HCT116 (cell line): ENCODE results near the gene TDRD15. TPM values are rescaled to one million over a fixed set of nuclear protein-coding genes. Genes with fewer than 3 reads are reported as not detected.

Experiments
- ATAC-seq: fragments of 200-7000 bp; cut with Tn5 transposase; 2 replicates; pipeline ENCODE4 v1.9.1; 2020; ENCODE audit warnings: mild to moderate bottlenecking, moderate library complexity
- BruUV-seq: library from RNA; stranded (reverse); fragments of 400-500 nt; replicated peaks from 2 replicates; lab custom pipeline; 2021; lab: Mats Ljungman, UMichigan
- CTCF ChIA-PET: fragments of 300-600 bp; sonication (Branson Sonifier 250); formaldehyde crosslinking; loops from one replicate; lab custom pipeline; 2021; ENCODE audit warnings: antibody characterized with exemption; lab: Charles Lee
- POLR2A ChIA-PET: fragments of 300-600, 350-600 bp; sonication (Branson Sonifier 250); formaldehyde crosslinking; loops from one replicate; lab custom pipeline; 2021; ENCODE audit warnings: antibody characterized with exemption; lab: Charles Lee
- RAD21 ChIA-PET, 2 experiments: fragments of 300-600 bp; sonication (Branson Sonifier 250); formaldehyde crosslinking; loops; one replicate each; lab custom pipeline; 2023; ENCODE audit warnings: low total read pairs in 2 of 2; ENCODE audit not compliant: uncharacterized antibody in 2 of 2, unreplicated experiment in 2 of 2, low non-redundant PET in 1 of 2; lab: Charles Lee
- DNase-seq: peaks from one replicate; pipeline ENCODE4 v3.0.0-alpha.2; 2010; ENCODE audit warnings: low read depth, low spot score
- H2AFZ ChIP-seq: fragments of 200-600 bp; shearing (Covaris generic), sonication (generic); 2 replicates; pipeline ENCODE4 v1.6.1; 2017; ENCODE audit warnings: low read depth, mixed run types, mixed read lengths, antibody characterized with exemption, low read length; ENCODE audit not compliant: poor library complexity, severe bottlenecking
- H3K27ac ChIP-seq: 2 replicates; pipeline ENCODE4 v1.5.1; 2012; ENCODE audit warnings: low read depth, low read length
- H3K27me3 ChIP-seq: fragments of 200-600 bp; sonication (generic); 2 replicates; pipeline ENCODE4 v1.6.1; 2016; ENCODE audit warnings: mixed run types, low read length, mixed read lengths; ENCODE audit not compliant: insufficient read depth
- H3K36me3 ChIP-seq, 2 experiments: fragments of 200-500 bp in 1 of 2; fragments of 200-600 bp in 1 of 2; sonication (Bioruptor generic) in 1 of 2; sonication (generic) in 1 of 2; 2 replicates each; pipeline versions ENCODE4 v1.5.1 to v1.6.1; 2014 to 2016; ENCODE audit warnings: low read length in 2 of 2, inconsistent platforms in 1 of 2, mixed read lengths in 1 of 2, mixed run types in 1 of 2; ENCODE audit not compliant: insufficient read depth in 2 of 2, control insufficient read depth in 1 of 2
- H3K4me1 ChIP-seq, 2 experiments: fragments of 200-600 bp in 1 of 2; sonication (generic) in 1 of 2; 2 replicates each; pipeline versions ENCODE4 v1.5.1 to v1.6.1; 2012 to 2017; ENCODE audit warnings: low read length in 2 of 2, inconsistent platforms in 1 of 2, mild to moderate bottlenecking in 1 of 2, mixed read lengths in 1 of 2, mixed run types in 1 of 2, moderate library complexity in 1 of 2; ENCODE audit not compliant: insufficient read depth in 2 of 2, control insufficient read depth in 1 of 2
- H3K4me2 ChIP-seq: fragments of 200-600 bp; sonication (generic); 2 replicates; pipeline ENCODE4 v1.6.1; 2017; ENCODE audit warnings: mixed run types, low read length, mixed read lengths
- H3K4me3 ChIP-seq, 2 experiments: fragments of 200-600 bp in 1 of 2; sonication (generic) in 1 of 2; replicated peaks in 1 of 2; 2 replicates each; pipeline ENCODE4 v1.5.1; 2011 to 2016; ENCODE audit warnings: low read length in 2 of 2, control low read depth in 1 of 2, low read depth in 1 of 2, mild to moderate bottlenecking in 1 of 2, mixed read lengths in 1 of 2, mixed run types in 1 of 2
- H3K79me2 ChIP-seq: fragments of 200-600 bp; sonication (generic); 2 replicates; pipeline ENCODE4 v1.6.1; 2017; ENCODE audit warnings: mild to moderate bottlenecking, mixed run types, low read length, moderate library complexity, mixed read lengths; ENCODE audit not compliant: insufficient read depth
- H3K9ac ChIP-seq: fragments of 200-600 bp; sonication (generic); 2 replicates; pipeline ENCODE4 v1.6.1; 2016; ENCODE audit warnings: low read length, mixed read lengths
- H3K9me2 ChIP-seq: fragments of 200-600 bp; sonication (generic), shearing (Covaris generic); 2 replicates; pipeline ENCODE4 v1.6.1; 2017; ENCODE audit warnings: mixed run types, mild to moderate bottlenecking, moderate library complexity; ENCODE audit not compliant: insufficient read depth
- H3K9me3 ChIP-seq, 2 experiments: fragments of 200-500 bp in 1 of 2; fragments of 200-600 bp in 1 of 2; sonication (Bioruptor generic) in 1 of 2; sonication (generic) in 1 of 2; 2 replicates each; pipeline ENCODE4 v1.6.1; 2014 to 2017; ENCODE audit warnings: low read length in 2 of 2, mixed read lengths in 2 of 2, inconsistent platforms in 1 of 2, low read depth in 1 of 2, mild to moderate bottlenecking in 1 of 2, mixed run types in 1 of 2, moderate library complexity in 1 of 2; ENCODE audit not compliant: control insufficient read depth in 1 of 2, insufficient read depth in 1 of 2
- H4K20me1 ChIP-seq: fragments of 200-600 bp; sonication (generic), shearing (Covaris generic); 2 replicates; pipeline ENCODE4 v1.6.1; 2017; ENCODE audit warnings: mixed run types, mild to moderate bottlenecking, moderate library complexity; ENCODE audit not compliant: insufficient read depth
- CEBPB ChIP-seq: IDR thresholded peaks from 2 replicates; pipeline ENCODE4 v1.6.1; 2012; ENCODE audit warnings: low read depth
- EGR1 ChIP-seq: IDR thresholded peaks from 2 replicates; pipeline ENCODE4 v1.6.1; 2012; ENCODE audit warnings: low read depth
- FOSL1 ChIP-seq: IDR thresholded peaks from 2 replicates; pipeline ENCODE4 v1.6.1; 2012; ENCODE audit warnings: low read depth
- JUND ChIP-seq: IDR thresholded peaks from 2 replicates; pipeline ENCODE4 v1.6.1; 2012
- POLR2A ChIP-seq: IDR thresholded peaks from 2 replicates; pipeline ENCODE4 v1.7.0; 2011; ENCODE audit warnings: borderline replicate concordance; ENCODE audit not compliant: insufficient read depth, insufficient read length; ENCODE audit errors: extremely low read depth
- RAD21 ChIP-seq: IDR thresholded peaks from 2 replicates; pipeline ENCODE4 v1.6.1; 2012; ENCODE audit warnings: low read depth, mild to moderate bottlenecking
- SP1 ChIP-seq: IDR thresholded peaks from 2 replicates; pipeline ENCODE4 v1.6.1; 2012; ENCODE audit warnings: low read depth
- SRF ChIP-seq: IDR thresholded peaks from 2 replicates; pipeline ENCODE4 v1.6.1; 2012; ENCODE audit warnings: low read depth
- TCF7L2 ChIP-seq: IDR thresholded peaks from 2 replicates; pipeline ENCODE4 v1.7.0; 2011; ENCODE audit warnings: borderline replicate concordance, inconsistent platforms; ENCODE audit not compliant: insufficient read depth, insufficient read length; ENCODE audit errors: extremely low read depth
- ZFX ChIP-seq: fragments of 450-650 bp; IDR thresholded peaks from 2 replicates; pipeline ENCODE4 v1.6.1; 2017
- ZNF274 ChIP-seq: fragments of 200-500 bp; sonication (Bioruptor generic); IDR thresholded peaks from 2 replicates; pipeline ENCODE4 v1.6.1; 2014; ENCODE audit warnings: mild to moderate bottlenecking, low read depth, low read length, inconsistent platforms
- intact Hi-C: fragments of 100-400 bp; cut with micrococcal nuclease; formaldehyde crosslinking; loops from 2 replicates; pipeline ENCODE4 v1.10.0; 2022
- total RNA-seq: library from RNA; stranded (reverse); gene quantifications from one replicate; pipeline ENCODE4 v1.2.1, GENCODE V29; 2021; ENCODE audit not compliant: unreplicated experiment
- TF ChIP-seq, protein P1 (sequence below): IDR thresholded peaks from 2 replicates; pipeline ENCODE4 v1.6.1; 2012
- TF ChIP-seq, protein P2 (sequence below): IDR thresholded peaks from 2 replicates; pipeline ENCODE4 v1.6.1; 2012; ENCODE audit warnings: low read depth

Gene TDRD15
- total RNA-seq, 1 experiment from 2014 or later, result not detected

DNA sequence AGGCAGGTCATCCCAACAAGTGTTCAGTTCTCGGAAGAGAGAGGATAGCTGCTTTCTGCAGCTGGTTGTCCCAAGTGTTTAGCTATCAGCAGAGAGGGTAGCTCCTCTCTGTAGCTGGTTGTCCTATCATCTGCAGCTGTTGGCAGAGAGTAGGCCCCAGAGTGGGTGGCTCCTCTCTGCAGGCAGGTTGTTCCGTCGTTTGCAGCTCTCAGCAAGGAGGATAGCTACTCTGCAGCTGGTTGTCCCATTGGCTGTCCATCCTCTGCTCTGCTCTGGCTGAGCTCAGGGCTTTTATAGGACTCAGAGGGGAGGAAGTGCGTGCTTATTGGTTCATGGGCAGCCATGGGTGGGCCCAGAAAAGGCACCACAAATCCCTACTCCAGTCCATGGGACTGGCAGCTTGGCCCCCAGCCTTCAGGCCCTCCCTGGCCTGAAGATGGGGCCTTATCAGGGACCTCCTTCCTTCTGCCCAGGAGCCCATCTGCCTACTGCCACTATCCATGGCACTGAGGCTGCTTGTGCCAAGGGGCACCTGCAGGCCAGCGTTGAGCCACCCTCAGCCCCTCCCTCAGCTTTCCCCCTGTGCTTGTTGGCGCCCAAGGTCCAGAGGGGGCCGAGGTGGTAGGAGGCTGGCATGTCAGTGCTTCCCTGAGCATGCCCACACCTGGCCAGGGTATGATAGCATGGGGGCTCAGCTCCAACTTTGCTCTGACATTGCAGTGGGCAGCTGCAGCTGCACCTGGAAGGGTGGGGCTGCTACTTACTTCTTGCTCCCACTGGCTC, 38.3 kb downstream of the TDRD15 start:
- H2AFZ ChIP-seq, result no peak overlapping the region
- no peak overlapping the region for H3K9ac ChIP-seq
- POLR2A ChIA-PET, result no interaction called here
- no peaks in the 10 kb centered on the region for H3K4me1 ChIP-seq
- H4K20me1 ChIP-seq, result no peaks in the 10 kb centered on the region
- RAD21 ChIA-PET, result no interaction called here
- H3K4me2 ChIP-seq, result no peak overlapping the region
- TF ChIP-seq ZFX, result no peak
- no peak for TF ChIP-seq ZNF274
- no peak for TF ChIP-seq TCF7L2
- TF ChIP-seq SRF, result no peak
- no peak for TF ChIP-seq CEBPB
- TF ChIP-seq, protein P1, sequence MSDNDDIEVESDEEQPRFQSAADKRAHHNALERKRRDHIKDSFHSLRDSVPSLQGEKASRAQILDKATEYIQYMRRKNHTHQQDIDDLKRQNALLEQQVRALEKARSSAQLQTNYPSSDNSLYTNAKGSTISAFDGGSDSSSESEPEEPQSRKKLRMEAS, result no peak
- TF ChIP-seq POLR2A, result no peak
- TF ChIP-seq EGR1, result no peak
- no peak for TF ChIP-seq FOSL1
- TF ChIP-seq SP1, result no peak
- TF ChIP-seq, protein P2, sequence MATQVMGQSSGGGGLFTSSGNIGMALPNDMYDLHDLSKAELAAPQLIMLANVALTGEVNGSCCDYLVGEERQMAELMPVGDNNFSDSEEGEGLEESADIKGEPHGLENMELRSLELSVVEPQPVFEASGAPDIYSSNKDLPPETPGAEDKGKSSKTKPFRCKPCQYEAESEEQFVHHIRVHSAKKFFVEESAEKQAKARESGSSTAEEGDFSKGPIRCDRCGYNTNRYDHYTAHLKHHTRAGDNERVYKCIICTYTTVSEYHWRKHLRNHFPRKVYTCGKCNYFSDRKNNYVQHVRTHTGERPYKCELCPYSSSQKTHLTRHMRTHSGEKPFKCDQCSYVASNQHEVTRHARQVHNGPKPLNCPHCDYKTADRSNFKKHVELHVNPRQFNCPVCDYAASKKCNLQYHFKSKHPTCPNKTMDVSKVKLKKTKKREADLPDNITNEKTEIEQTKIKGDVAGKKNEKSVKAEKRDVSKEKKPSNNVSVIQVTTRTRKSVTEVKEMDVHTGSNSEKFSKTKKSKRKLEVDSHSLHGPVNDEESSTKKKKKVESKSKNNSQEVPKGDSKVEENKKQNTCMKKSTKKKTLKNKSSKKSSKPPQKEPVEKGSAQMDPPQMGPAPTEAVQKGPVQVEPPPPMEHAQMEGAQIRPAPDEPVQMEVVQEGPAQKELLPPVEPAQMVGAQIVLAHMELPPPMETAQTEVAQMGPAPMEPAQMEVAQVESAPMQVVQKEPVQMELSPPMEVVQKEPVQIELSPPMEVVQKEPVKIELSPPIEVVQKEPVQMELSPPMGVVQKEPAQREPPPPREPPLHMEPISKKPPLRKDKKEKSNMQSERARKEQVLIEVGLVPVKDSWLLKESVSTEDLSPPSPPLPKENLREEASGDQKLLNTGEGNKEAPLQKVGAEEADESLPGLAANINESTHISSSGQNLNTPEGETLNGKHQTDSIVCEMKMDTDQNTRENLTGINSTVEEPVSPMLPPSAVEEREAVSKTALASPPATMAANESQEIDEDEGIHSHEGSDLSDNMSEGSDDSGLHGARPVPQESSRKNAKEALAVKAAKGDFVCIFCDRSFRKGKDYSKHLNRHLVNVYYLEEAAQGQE, result no peak
- TF ChIP-seq JUND, result no peak
- TF ChIP-seq RAD21, result no peak
- no peak overlapping the region for H3K27ac ChIP-seq
- no peak for ATAC-seq
- H3K36me3 ChIP-seq, result no peaks in the 10 kb centered on the region
- intact Hi-C loops, result no loop called here
- CTCF ChIA-PET, result no interaction called here
- no TSS peak for BruUV-seq
- H3K9me3 ChIP-seq, result no peaks in the 10 kb centered on the region
- H3K79me2 ChIP-seq, result no peaks in the 10 kb centered on the region
- DNase-seq, result no peak
- H3K9me2 ChIP-seq, result no peaks in the 10 kb centered on the region
- no peak overlapping the region for H3K4me3 ChIP-seq
- no peaks in the 10 kb centered on the region for H3K27me3 ChIP-seq
